WTC11 (cell line): ENCODE data around the gene SCNN1B. TPM values are rescaled to one million over a fixed set of nuclear protein-coding genes. Genes with fewer than 3 reads are reported as not detected.
"Not testable (repeated sequence)": the region's sequence is repeated elsewhere in the genome, so short reads cannot be mapped to it uniquely, and the experiment has no call there.

Experiments
- ATAC-seq: fragments of 200-7000 bp; cut with Tn5 transposase; 2 replicates; pipeline ENCODE4 v1.10.0; 2021; ENCODE audit warnings: mild to moderate bottlenecking, moderate library complexity
- CTCF ChIA-PET: fragments of 300-600 bp; sonication (Branson Sonifier 250); formaldehyde crosslinking; loops from one replicate; lab custom pipeline; 2021; ENCODE audit warnings: antibody characterized with exemption; lab: Charles Lee
- POLR2A ChIA-PET: fragments of 350-600 bp; sonication (Branson Sonifier 250); formaldehyde crosslinking; loops from one replicate; lab custom pipeline; 2021; ENCODE audit warnings: antibody characterized with exemption; lab: Charles Lee
- DNase-seq: peaks from one replicate; pipeline ENCODE4 v3.0.0; 2021; ENCODE audit warnings: low spot score
- H3K27ac Mint-ChIP-seq: 2 replicates; pipeline ENCODE4 v1.8.0; 2021; ENCODE audit warnings: mixed read lengths
- H3K27me3 Mint-ChIP-seq: 2 replicates; pipeline ENCODE4 v1.8.0; 2021; ENCODE audit warnings: low read depth, mild to moderate bottlenecking, moderate library complexity, mixed read lengths
- H3K36me3 Mint-ChIP-seq: 2 replicates; pipeline ENCODE4 v1.8.0; 2021; ENCODE audit warnings: mixed read lengths
- H3K4me1 Mint-ChIP-seq: 2 replicates; pipeline ENCODE4 v1.8.0; 2022; ENCODE audit warnings: mixed read lengths
- H3K4me3 Mint-ChIP-seq: 2 replicates; pipeline ENCODE4 v1.8.0; 2021; ENCODE audit warnings: mild to moderate bottlenecking, moderate library complexity, mixed read lengths
- H3K9me3 Mint-ChIP-seq: 2 replicates; pipeline ENCODE4 v1.8.0; 2021; ENCODE audit warnings: mixed read lengths
- ATF3 ChIP-seq: sonication (generic); formaldehyde crosslinking; conservative IDR thresholded peaks from 2 replicates; pipeline ENCODE4 v1.8.1; 2022; ENCODE audit warnings: mild to moderate bottlenecking, missing genetic modification reagents
- ETV6 ChIP-seq: sonication (generic); formaldehyde crosslinking; IDR thresholded peaks from 2 replicates; pipeline ENCODE4 v1.8.1; 2022; ENCODE audit warnings: mild to moderate bottlenecking, missing genetic modification reagents
- GABPB1 ChIP-seq: sonication (generic); formaldehyde crosslinking; IDR thresholded peaks from 2 replicates; pipeline ENCODE4 v1.8.1; 2023; ENCODE audit warnings: mild to moderate bottlenecking, missing genetic modification reagents
- HMGA2 ChIP-seq: fragments of 250-450 bp; sonication (Bioruptor Pico); IDR thresholded peaks from 2 replicates; pipeline ENCODE4 v1.4.0; 2021; ENCODE audit warnings: mild to moderate bottlenecking, moderate library complexity
- MAX ChIP-seq: sonication (generic); formaldehyde crosslinking; IDR thresholded peaks from 2 replicates; pipeline ENCODE4 v1.8.0; 2022; ENCODE audit warnings: mild to moderate bottlenecking, missing genetic modification reagents
- NFYB ChIP-seq: sonication (generic); formaldehyde crosslinking; conservative IDR thresholded peaks from 2 replicates; pipeline ENCODE4 v1.8.0; 2022; ENCODE audit warnings: low read depth, missing genetic modification reagents
- NR3C1 ChIP-seq: sonication (generic); formaldehyde crosslinking; conservative IDR thresholded peaks from 2 replicates; pipeline ENCODE4 v1.8.1; 2023; ENCODE audit warnings: low read depth, mild to moderate bottlenecking, missing genetic modification reagents
- RORB ChIP-seq: fragments of 250-450 bp; sonication (Bioruptor Pico); IDR thresholded peaks from 2 replicates; pipeline ENCODE4 v1.9.0; 2021; ENCODE audit warnings: mild to moderate bottlenecking
- SMAD3 ChIP-seq: sonication (generic); formaldehyde crosslinking; IDR thresholded peaks from 2 replicates; pipeline ENCODE4 v1.8.0; 2022; ENCODE audit warnings: missing genetic modification reagents, mild to moderate bottlenecking, borderline replicate concordance
- TP53 ChIP-seq: sonication (generic); formaldehyde crosslinking; IDR thresholded peaks from 2 replicates; pipeline ENCODE4 v1.8.1; 2023; ENCODE audit warnings: mild to moderate bottlenecking, missing genetic modification reagents
- ZBTB43 ChIP-seq: sonication (generic); formaldehyde crosslinking; IDR thresholded peaks from 2 replicates; pipeline ENCODE4 v1.8.1; 2023; ENCODE audit warnings: mild to moderate bottlenecking, missing genetic modification reagents
- ZNF121 ChIP-seq: sonication (generic); formaldehyde crosslinking; IDR thresholded peaks from 2 replicates; pipeline ENCODE4 v1.8.0; 2023; ENCODE audit warnings: missing genetic modification reagents
- ZNF219 ChIP-seq: sonication (generic); formaldehyde crosslinking; IDR thresholded peaks from 2 replicates; pipeline ENCODE4 v1.8.0; 2023; ENCODE audit warnings: missing genetic modification reagents, mild to moderate bottlenecking, borderline replicate concordance
- ZNF263 ChIP-seq: sonication (generic); formaldehyde crosslinking; IDR thresholded peaks from 2 replicates; pipeline ENCODE4 v1.8.1; 2022; ENCODE audit warnings: low read depth, mild to moderate bottlenecking, moderate library complexity, missing genetic modification reagents
- ZNF396 ChIP-seq: fragments of 250-450 bp; sonication (Bioruptor Pico); IDR thresholded peaks from 2 replicates; pipeline ENCODE4 v1.8.0; 2021; ENCODE audit warnings: mild to moderate bottlenecking, moderate library complexity, borderline replicate concordance
- ZNF423 ChIP-seq: fragments of 250-450 bp; sonication (Bioruptor Pico); IDR thresholded peaks from 2 replicates; pipeline ENCODE4 v2.1.2; 2022; ENCODE audit warnings: mild to moderate bottlenecking, moderate library complexity
- ZNF425 ChIP-seq: fragments of 250-450 bp; sonication (Bioruptor Pico); conservative IDR thresholded peaks from 2 replicates; pipeline ENCODE4 v1.9.0; 2021; ENCODE audit warnings: mild to moderate bottlenecking
- total RNA-seq: library from RNA; stranded (reverse); gene quantifications from 3 replicates; pipeline ENCODE4 v1.2.3, GENCODE V29; 2021
- TF ChIP-seq, protein P1 (sequence below): sonication (generic); formaldehyde crosslinking; IDR thresholded peaks from 2 replicates; pipeline ENCODE4 v1.8.0; 2023; ENCODE audit warnings: missing genetic modification reagents
- TF ChIP-seq, protein P2 (sequence below): sonication (generic); formaldehyde crosslinking; conservative IDR thresholded peaks from 2 replicates; pipeline ENCODE4 v1.8.1; 2023; ENCODE audit warnings: mild to moderate bottlenecking, low read depth, missing genetic modification reagents, moderate library complexity
- TF ChIP-seq, protein P3 (sequence below): fragments of 250-450 bp; sonication (Bioruptor Pico); IDR thresholded peaks from 2 replicates; pipeline ENCODE4 v1.9.0; 2021; ENCODE audit warnings: moderate library complexity, mild to moderate bottlenecking, inconsistent platforms, borderline replicate concordance

The SCNN1B gene
- total RNA-seq, 1 experiment from 2014 or later: 4.8 TPM

- TF ChIP-seq, protein P1, sequence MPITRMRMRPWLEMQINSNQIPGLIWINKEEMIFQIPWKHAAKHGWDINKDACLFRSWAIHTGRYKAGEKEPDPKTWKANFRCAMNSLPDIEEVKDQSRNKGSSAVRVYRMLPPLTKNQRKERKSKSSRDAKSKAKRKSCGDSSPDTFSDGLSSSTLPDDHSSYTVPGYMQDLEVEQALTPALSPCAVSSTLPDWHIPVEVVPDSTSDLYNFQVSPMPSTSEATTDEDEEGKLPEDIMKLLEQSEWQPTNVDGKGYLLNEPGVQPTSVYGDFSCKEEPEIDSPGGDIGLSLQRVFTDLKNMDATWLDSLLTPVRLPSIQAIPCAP (CRISPR knock-in tag): no peak
- TF ChIP-seq HMGA2 (CRISPR knock-in tag) (no peak), ZNF219 (CRISPR knock-in tag) (no peak), ZNF121 (no peak), ZBTB43 (CRISPR knock-in tag) (no peak), ZNF423 (no peak), ETV6 (no peak), NFYB (CRISPR knock-in tag) (no peak), MAX (no peak), GABPB1 (CRISPR knock-in tag) (no peak), ZNF396 (CRISPR knock-in tag) (no peak)
- TF ChIP-seq, protein P2, sequence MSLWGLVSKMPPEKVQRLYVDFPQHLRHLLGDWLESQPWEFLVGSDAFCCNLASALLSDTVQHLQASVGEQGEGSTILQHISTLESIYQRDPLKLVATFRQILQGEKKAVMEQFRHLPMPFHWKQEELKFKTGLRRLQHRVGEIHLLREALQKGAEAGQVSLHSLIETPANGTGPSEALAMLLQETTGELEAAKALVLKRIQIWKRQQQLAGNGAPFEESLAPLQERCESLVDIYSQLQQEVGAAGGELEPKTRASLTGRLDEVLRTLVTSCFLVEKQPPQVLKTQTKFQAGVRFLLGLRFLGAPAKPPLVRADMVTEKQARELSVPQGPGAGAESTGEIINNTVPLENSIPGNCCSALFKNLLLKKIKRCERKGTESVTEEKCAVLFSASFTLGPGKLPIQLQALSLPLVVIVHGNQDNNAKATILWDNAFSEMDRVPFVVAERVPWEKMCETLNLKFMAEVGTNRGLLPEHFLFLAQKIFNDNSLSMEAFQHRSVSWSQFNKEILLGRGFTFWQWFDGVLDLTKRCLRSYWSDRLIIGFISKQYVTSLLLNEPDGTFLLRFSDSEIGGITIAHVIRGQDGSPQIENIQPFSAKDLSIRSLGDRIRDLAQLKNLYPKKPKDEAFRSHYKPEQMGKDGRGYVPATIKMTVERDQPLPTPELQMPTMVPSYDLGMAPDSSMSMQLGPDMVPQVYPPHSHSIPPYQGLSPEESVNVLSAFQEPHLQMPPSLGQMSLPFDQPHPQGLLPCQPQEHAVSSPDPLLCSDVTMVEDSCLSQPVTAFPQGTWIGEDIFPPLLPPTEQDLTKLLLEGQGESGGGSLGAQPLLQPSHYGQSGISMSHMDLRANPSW: no peak
Measured at GRCh38 chr16:23389201-23389600, 87.1 kb downstream of the SCNN1B start (continued).

- ATAC-seq, H3K9me3 Mint-ChIP-seq, DNase-seq, H3K27ac Mint-ChIP-seq, POLR2A ChIA-PET, H3K4me3 Mint-ChIP-seq, H3K4me1 Mint-ChIP-seq, H3K27me3 Mint-ChIP-seq: not testable (repeated sequence)
- CTCF ChIA-PET: interaction anchor here (2.8 to 2.9 kb wide), 2 partner anchors 9 to 46 kb away, joined by 10 to 11 read pairs; no protein-coding TSS in a partner anchor
- peaks cover 23% of the 10 kb centered on the region for H3K36me3 Mint-ChIP-seq
Measured at GRCh38 chr16:23389936-23390335, 87.8 kb downstream of the SCNN1B start.

- ATAC-seq (no peak), DNase-seq (no peak)
- H3K4me3 Mint-ChIP-seq: no peak overlapping the region
- peaks cover 26% of the 10 kb centered on the region for H3K36me3 Mint-ChIP-seq
- H3K27ac Mint-ChIP-seq: no peak overlapping the region
- ChIA-PET POLR2A (no interaction called here), CTCF (interaction anchor here (2.8 to 2.9 kb wide), 2 partner anchors 8 to 44 kb away, joined by 10 to 11 read pairs; no protein-coding TSS in a partner anchor)
- no peaks in the 10 kb centered on the region for H3K27me3 Mint-ChIP-seq
- no peaks in the 10 kb centered on the region for H3K9me3 Mint-ChIP-seq
- TF ChIP-seq GABPB1 (CRISPR knock-in tag): no peak
- TF ChIP-seq NR3C1: no peak
- TF ChIP-seq, protein P3, sequence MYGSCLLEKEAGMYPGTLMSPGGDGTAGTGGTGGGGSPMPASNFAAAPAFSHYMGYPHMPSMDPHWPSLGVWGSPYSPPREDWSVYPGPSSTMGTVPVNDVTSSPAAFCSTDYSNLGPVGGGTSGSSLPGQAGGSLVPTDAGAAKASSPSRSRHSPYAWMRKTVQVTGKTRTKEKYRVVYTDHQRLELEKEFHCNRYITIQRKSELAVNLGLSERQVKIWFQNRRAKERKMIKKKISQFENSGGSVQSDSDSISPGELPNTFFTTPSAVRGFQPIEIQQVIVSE (CRISPR knock-in tag): no peak
- TF ChIP-seq RORB: no peak
- TF ChIP-seq SMAD3 (CRISPR knock-in tag): no peak
- TF ChIP-seq TP53 (CRISPR knock-in tag): no peak
- TF ChIP-seq ZNF425 (CRISPR knock-in tag): no peak
- TF ChIP-seq ETV6: no peak
- TF ChIP-seq ZNF263 (CRISPR knock-in tag): no peak
- TF ChIP-seq ATF3: no peak
- H3K4me1 Mint-ChIP-seq: no peaks in the 10 kb centered on the region
Measured at GRCh38 chr16:23391381-23392222, 89.5 kb downstream of the SCNN1B start.
